GM12892 (cell line): ENCODE measurements around the gene HOXC9.

Experiments
- POLR2A ChIP-seq: IDR thresholded peaks from 2 replicates; pipeline ENCODE4 v1.6.1; 2011; ENCODE audit warnings: low read depth, low read length, control low read depth
- POLR2AphosphoS5 ChIP-seq: IDR thresholded peaks from 2 replicates; pipeline ENCODE4 v1.6.1; 2011; ENCODE audit warnings: low read depth, low read length, control low read depth

GRCh38 chr12:53950437-53950773 lies 49.6 kb upstream of the HOXC9 start:
- TF ChIP-seq POLR2A = no peak
- no peak for TF ChIP-seq POLR2AphosphoS5
